NCI-H1417 (cell line): ENCODE data around the gene DNAH3.
"Not testable (repeated sequence)": the region's sequence is repeated elsewhere in the genome, so short reads cannot be mapped to it uniquely, and the experiment has no call there.

Experiments
- DNase-seq, 3 experiments: peaks; one replicate each; lab custom pipeline; 2025; lab: John Stamatoyannopoulos, UW

The DNAH3 gene

GRCh38 chr16:21150375-21151001 is at the start of gene DNAH3:
TSS of gene DNAH3 (minus strand) at chr16:21150846. CDS start at chr16:21150319, 527 bp downstream.
- DNase-seq, result peak; percentile 72 to 88 (median 73)

GRCh38 chr16:21199607-21200218 is 49.1 kb upstream of the DNAH3 start:
- no peak for DNase-seq

GRCh38 chr16:21197621-21198020 is 47.0 kb upstream of the DNAH3 start:
- DNase-seq, result no peak

GRCh38 chr16:21197112-21197511 is 46.5 kb upstream of the DNAH3 start:
- DNase-seq, result no peak

- DNase-seq, result not testable (repeated sequence)
Measured at GRCh38 chr16:21195330-21195729, 44.7 kb upstream of the DNAH3 start.

- peak in 2 of 3 experiments; percentile 0 to 6 for DNase-seq
Measured at GRCh38 chr16:21194771-21195301, 44.2 kb upstream of the DNAH3 start.

GRCh38 chr16:21192991-21193390 is 42.3 kb upstream of the DNAH3 start:
- no peak for DNase-seq

- DNase-seq, result no peak
Measured at GRCh38 chr16:21190599-21190998, 40.0 kb upstream of the DNAH3 start.

GRCh38 chr16:21190013-21190412 is 39.4 kb upstream of the DNAH3 start:
- no peak for DNase-seq

GRCh38 chr16:21189311-21189710 is 38.7 kb upstream of the DNAH3 start:
- no peak for DNase-seq

GRCh38 chr16:21186326-21186691 is 35.7 kb upstream of the DNAH3 start:
- no peak for DNase-seq

- DNase-seq, result no peak
Measured at GRCh38 chr16:21185659-21186325, 35.1 kb upstream of the DNAH3 start.

- no peak for DNase-seq
Measured at GRCh38 chr16:21184834-21185233, 34.2 kb upstream of the DNAH3 start.

GRCh38 chr16:21183995-21184394 is 33.3 kb upstream of the DNAH3 start:
- no peak for DNase-seq

GRCh38 chr16:21179983-21180365 is 29.3 kb upstream of the DNAH3 start:
- no peak for DNase-seq

- no peak for DNase-seq
Measured at GRCh38 chr16:21179126-21179982, 28.7 kb upstream of the DNAH3 start.

GRCh38 chr16:21175397-21175796 is 24.8 kb upstream of the DNAH3 start:
- no peak for DNase-seq

GRCh38 chr16:21172650-21173049 is 22.0 kb upstream of the DNAH3 start:
- no peak for DNase-seq

GRCh38 chr16:21170116-21170515 is 19.5 kb upstream of the DNAH3 start:
- not testable (repeated sequence) for DNase-seq

GRCh38 chr16:21169249-21169981 is 18.8 kb upstream of the DNAH3 start:
- peak in 1 of 3 experiments; percentile 17 for DNase-seq

GRCh38 chr16:21167929-21168602 is 17.4 kb upstream of the DNAH3 start:
- peak in 1 of 3 experiments; percentile 20 for DNase-seq
